ENCODE measurements around the gene TMEM132D. TPM values are rescaled to one million over a fixed set of nuclear protein-coding genes. Genes with fewer than 3 reads are reported as not detected.

TMEM132D gene
- polyA plus RNA-seq, 1 donor from 2014 or later: 1.3 TPM

- no peak for TF ChIP-seq CTCF (IDR thresholded peaks at IDR 0.05; ENCODE audit: poor library complexity, severe bottlenecking)
- TF ChIP-seq POLR2AphosphoS5 (IDR thresholded peaks at IDR 0.05): no peak
- TF ChIP-seq REST (IDR thresholded peaks at IDR 0.05; ENCODE audit: borderline replicate concordance): no peak
- TF ChIP-seq MXI1 (conservative IDR thresholded peaks at IDR 0.05; ENCODE audit: poor library complexity, severe bottlenecking): no peak
- no peak for TF ChIP-seq EZH2 (IDR thresholded peaks at IDR 0.05; ENCODE audit: borderline replicate concordance, insufficient read depth, low read length, poor library complexity, severe bottlenecking)
- TF ChIP-seq EP300 (conservative IDR thresholded peaks at IDR 0.05; ENCODE audit: poor library complexity, severe bottlenecking): no peak
- no peak for TF ChIP-seq RAD21 (conservative IDR thresholded peaks at IDR 0.05)
- no peak for TF ChIP-seq TAF1 (IDR thresholded peaks at IDR 0.05; ENCODE audit: low read depth)
- TF ChIP-seq SMC3 (conservative IDR thresholded peaks at IDR 0.05; ENCODE audit: poor library complexity): no peak
- no peaks in the 10 kb centered on the region for H3K79me2 ChIP-seq (replicated peaks; ENCODE audit: insufficient read depth, low read length)
- no peak overlapping the region for H3K9ac ChIP-seq (ENCODE audit: low read length)
- H3K4me3 ChIP-seq (ENCODE audit: low read length): no peak overlapping the region
- H3K4me2 ChIP-seq (ENCODE audit: low read length): no peak overlapping the region
- no peak overlapping the region for H2AFZ ChIP-seq (ENCODE audit: low read depth, low read length)
- no peaks in the 10 kb centered on the region for H4K20me1 ChIP-seq (ENCODE audit: insufficient read depth)
- H3K9me2 ChIP-seq (ENCODE audit: insufficient read depth, low read length): no peaks in the 10 kb centered on the region
- H3K9me3 ChIP-seq (ENCODE audit: low read length): no peaks in the 10 kb centered on the region
- no peaks in the 10 kb centered on the region for H3K36me3 ChIP-seq (ENCODE audit: insufficient read depth, low read length)
- H3K27ac ChIP-seq (ENCODE audit: low read length): no peak overlapping the region
- no peaks in the 10 kb centered on the region for H3F3A ChIP-seq (ENCODE audit: insufficient read depth, low read length, poor library complexity, severe bottlenecking)
- no peaks in the 10 kb centered on the region for H3K27me3 ChIP-seq (ENCODE audit: insufficient read depth, low read depth, low read length)
Observed at GRCh38 chr12:129203456-129203855, 700.4 kb downstream of the TMEM132D start.

DNA sequence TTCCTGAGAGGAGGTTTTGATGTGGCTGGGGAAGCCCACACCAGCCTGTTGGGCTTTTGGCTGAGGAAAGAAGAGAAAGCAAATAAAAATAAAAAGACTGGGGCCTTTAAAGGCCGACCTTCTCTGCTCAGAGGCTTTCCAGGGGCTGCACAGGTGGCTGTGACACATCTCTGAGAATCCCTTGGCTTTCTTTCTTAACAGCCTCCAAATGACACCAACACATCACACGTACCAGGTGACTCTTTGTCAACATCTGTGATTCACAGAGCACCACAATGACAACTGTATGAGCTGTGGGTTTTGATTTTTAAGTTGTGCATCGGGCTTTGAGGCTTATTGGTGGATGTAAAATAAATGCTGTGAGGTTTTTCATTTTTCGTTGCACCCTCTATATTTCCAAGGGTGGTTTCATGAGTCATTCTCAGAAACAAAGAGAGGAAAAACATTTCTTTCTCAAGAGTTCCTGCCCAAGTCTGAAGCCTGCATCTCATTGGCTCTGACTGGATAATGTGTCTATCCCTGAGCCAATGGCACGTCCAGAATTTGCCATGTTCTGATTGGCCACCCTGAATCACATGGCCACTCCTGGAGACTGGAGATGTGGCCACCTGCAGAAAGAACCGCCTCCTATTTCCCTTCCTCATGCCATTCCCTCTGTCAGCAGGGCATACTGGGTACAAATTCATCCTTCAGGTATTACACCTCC lies 701.6 kb downstream of the TMEM132D start:
- Histone ChIP-seq H2AFZ (ENCODE audit: low read depth, low read length) (no peak overlapping the region), H3K27me3 (ENCODE audit: insufficient read depth, low read depth, low read length) (no peaks in the 10 kb centered on the region), H3K36me3 (ENCODE audit: insufficient read depth, low read length) (no peaks in the 10 kb centered on the region), H3K27ac (ENCODE audit: low read length) (no peak overlapping the region), H3K4me3 (ENCODE audit: low read length) (no peak overlapping the region), H3K9me2 (ENCODE audit: insufficient read depth, low read length) (no peaks in the 10 kb centered on the region), H3K79me2 (replicated peaks; ENCODE audit: insufficient read depth, low read length) (no peaks in the 10 kb centered on the region), H3K4me2 (ENCODE audit: low read length) (no peak overlapping the region), H3F3A (ENCODE audit: insufficient read depth, low read length, poor library complexity, severe bottlenecking) (no peaks in the 10 kb centered on the region), H3K9ac (ENCODE audit: low read length) (no peak overlapping the region), H4K20me1 (ENCODE audit: insufficient read depth) (no peaks in the 10 kb centered on the region), H3K9me3 (ENCODE audit: low read length) (no peaks in the 10 kb centered on the region)
- no peak for TF ChIP-seq MXI1 (conservative IDR thresholded peaks at IDR 0.05; ENCODE audit: poor library complexity, severe bottlenecking)
- TF ChIP-seq EZH2 (IDR thresholded peaks at IDR 0.05; ENCODE audit: borderline replicate concordance, insufficient read depth, low read length, poor library complexity, severe bottlenecking): no peak
- TF ChIP-seq EP300 (conservative IDR thresholded peaks at IDR 0.05; ENCODE audit: poor library complexity, severe bottlenecking): no peak
- no peak for TF ChIP-seq POLR2AphosphoS5 (IDR thresholded peaks at IDR 0.05)
- no peak for TF ChIP-seq SMC3 (conservative IDR thresholded peaks at IDR 0.05; ENCODE audit: poor library complexity)
- TF ChIP-seq CTCF (IDR thresholded peaks at IDR 0.05; ENCODE audit: poor library complexity, severe bottlenecking): no peak
- no peak for TF ChIP-seq REST (IDR thresholded peaks at IDR 0.05; ENCODE audit: borderline replicate concordance)

All from neural cell (in vitro differentiated cells).